Glutamatergic neuron (in vitro differentiated cells): Measurements from ENCODE around the gene RNF222. TPM values are rescaled to one million over a fixed set of nuclear protein-coding genes. Genes with fewer than 3 reads are reported as not detected.
A peak's percentile ranks its signal among the peaks of the same experiment; 100 is the strongest.

Source experiments
- DNase-seq: peaks from one replicate; pipeline ENCODE4 v3.0.0; 2022
- H3K27ac Mint-ChIP-seq: one replicate; pipeline ENCODE4 v1.8.0; 2020; ENCODE audit warnings: mild to moderate bottlenecking, mixed read lengths, inconsistent platforms; ENCODE audit not compliant: unreplicated experiment
- H3K27me3 Mint-ChIP-seq: one replicate; pipeline ENCODE4 v1.8.0; 2020; ENCODE audit warnings: mild to moderate bottlenecking, moderate library complexity, mixed read lengths, inconsistent platforms; ENCODE audit not compliant: unreplicated experiment
- H3K36me3 Mint-ChIP-seq: one replicate; pipeline ENCODE4 v1.8.0; 2020; ENCODE audit warnings: mild to moderate bottlenecking, mixed read lengths, inconsistent platforms; ENCODE audit not compliant: unreplicated experiment
- H3K4me1 Mint-ChIP-seq: one replicate; pipeline ENCODE4 v1.8.0; 2020; ENCODE audit warnings: mild to moderate bottlenecking, low read depth, mixed read lengths, inconsistent platforms; ENCODE audit not compliant: unreplicated experiment
- H3K4me3 Mint-ChIP-seq: one replicate; pipeline ENCODE4 v1.8.0; 2020; ENCODE audit warnings: mild to moderate bottlenecking, mixed read lengths, inconsistent platforms; ENCODE audit not compliant: unreplicated experiment
- H3K9me3 Mint-ChIP-seq: one replicate; pipeline ENCODE4 v1.8.0; 2020; ENCODE audit warnings: mild to moderate bottlenecking, moderate library complexity, mixed read lengths, inconsistent platforms; ENCODE audit not compliant: unreplicated experiment
- CTCF ChIP-seq: fragments of 200-600 bp; sonication (generic); IDR thresholded peaks from one replicate; pipeline ENCODE4 v1.5.0; 2021; ENCODE audit not compliant: partially characterized antibody, unreplicated experiment
- total RNA-seq: library from RNA; stranded (reverse); fragmentation: NEBNext Ultra II Directional; extraction: Animal tissue kit (Norgen Biotek cat#: 25700); gene quantifications from one replicate; pipeline ENCODE4 v1.2.1, GENCODE V29; 2021; ENCODE audit not compliant: unreplicated experiment

The RNF222 gene
- total RNA-seq, 1 donor from 2014 or later, result not detected

GRCh38 chr17:8435245-8436168 lies 37.9 kb upstream of the RNF222 start, which contains the start of gene NDEL1:
NDEL1 (plus strand) TSS chr17:8435884; CDS start chr17:8444272, 8,388 bp downstream.
- H3K27ac Mint-ChIP-seq, result peak within 1 kb of the TSS; percentile 92
- peaks cover 4% of the 10 kb centered on the region for H3K9me3 Mint-ChIP-seq
- H3K27me3 Mint-ChIP-seq, result peaks cover 3% of the 10 kb centered on the region
- H3K36me3 Mint-ChIP-seq, result no peaks in the 10 kb centered on the region
- TF ChIP-seq CTCF, result no peak
- peaks cover 4% of the 10 kb centered on the region for H3K4me1 Mint-ChIP-seq
- peak; percentile 99 for DNase-seq
- H3K4me3 Mint-ChIP-seq, result peak within 1 kb of the TSS; percentile 98

GRCh38 chr17:8430966-8431365 lies 33.3 kb upstream of the RNF222 start:
- DNase-seq, result no peak
- H3K27me3 Mint-ChIP-seq, result peaks cover 2% of the 10 kb centered on the region
- H3K27ac Mint-ChIP-seq, result no peak overlapping the region
- no peaks in the 10 kb centered on the region for H3K36me3 Mint-ChIP-seq
- H3K4me3 Mint-ChIP-seq, result no peak overlapping the region
- H3K4me1 Mint-ChIP-seq, result no peaks in the 10 kb centered on the region
- H3K9me3 Mint-ChIP-seq, result no peaks in the 10 kb centered on the region
- TF ChIP-seq CTCF, result no peak

- Mint-ChIP-seq H3K4me3 (no peak overlapping the region), H3K27ac (no peak overlapping the region), H3K27me3 (no peaks in the 10 kb centered on the region), H3K4me1 (no peaks in the 10 kb centered on the region), H3K9me3 (no peaks in the 10 kb centered on the region), H3K36me3 (no peaks in the 10 kb centered on the region)
- no peak for TF ChIP-seq CTCF
- no peak for DNase-seq
Measured at GRCh38 chr17:8426802-8427201, 29.2 kb upstream of the RNF222 start.

GRCh38 chr17:8426094-8426720 lies 28.6 kb upstream of the RNF222 start:
- no peaks in the 10 kb centered on the region for H3K4me1 Mint-ChIP-seq
- no peak overlapping the region for H3K27ac Mint-ChIP-seq
- no peaks in the 10 kb centered on the region for H3K36me3 Mint-ChIP-seq

More at GRCh38 chr17:8426094-8426720, 28.6 kb upstream of the RNF222 start:
- no peaks in the 10 kb centered on the region for H3K9me3 Mint-ChIP-seq
- no peak overlapping the region for H3K4me3 Mint-ChIP-seq
- H3K27me3 Mint-ChIP-seq, result no peaks in the 10 kb centered on the region
- DNase-seq, result no peak
- TF ChIP-seq CTCF, result no peak
